HG02610 (cell line): Measurements from ENCODE around the gene MFNG.

ENCODE experiments used
- ATAC-seq: cut with Tn5 transposase; IDR thresholded peaks from one replicate; pipeline ENCODE4 v1.9.1; 2021; ENCODE audit warnings: mild to moderate bottlenecking, moderate library complexity; ENCODE audit not compliant: unreplicated experiment

The MFNG gene

DNA sequence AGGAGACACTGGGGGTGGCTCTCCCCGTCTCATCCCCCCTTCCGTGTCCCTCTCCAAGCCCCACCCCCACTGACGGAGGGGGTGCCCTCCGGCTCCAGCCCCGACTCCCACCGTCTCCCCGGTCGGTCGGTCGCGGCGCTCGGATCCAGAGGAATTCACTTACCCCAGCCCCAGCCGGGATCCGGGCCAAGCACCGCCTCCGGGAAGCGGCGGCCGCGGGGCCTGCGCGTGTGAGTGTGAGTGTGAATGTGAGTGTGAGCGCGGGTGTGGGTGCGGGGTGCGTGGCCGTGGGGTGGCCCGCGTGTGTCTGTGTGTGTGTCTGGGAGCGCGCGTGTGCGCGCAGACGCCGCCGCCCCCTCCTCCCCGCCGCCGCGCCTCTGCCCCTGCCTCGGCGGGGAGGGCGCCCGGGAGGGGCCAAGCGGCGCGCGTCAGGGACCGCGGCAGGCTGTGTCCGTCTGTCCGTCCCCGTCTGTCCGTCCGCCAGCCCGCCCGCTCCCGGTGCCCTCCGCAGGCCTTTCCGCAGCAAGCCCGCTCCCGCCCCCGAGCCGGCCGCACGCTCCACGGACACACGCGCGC, 59.0 kb downstream of the MFNG start, which contains the start of gene ELFN2:
Gene ELFN2 (minus strand): TSS at position 345 of the 576 bp plus-strand sequence. CDS start 51,945 bp downstream, outside the sequence.
- no peak for ATAC-seq

DNA sequence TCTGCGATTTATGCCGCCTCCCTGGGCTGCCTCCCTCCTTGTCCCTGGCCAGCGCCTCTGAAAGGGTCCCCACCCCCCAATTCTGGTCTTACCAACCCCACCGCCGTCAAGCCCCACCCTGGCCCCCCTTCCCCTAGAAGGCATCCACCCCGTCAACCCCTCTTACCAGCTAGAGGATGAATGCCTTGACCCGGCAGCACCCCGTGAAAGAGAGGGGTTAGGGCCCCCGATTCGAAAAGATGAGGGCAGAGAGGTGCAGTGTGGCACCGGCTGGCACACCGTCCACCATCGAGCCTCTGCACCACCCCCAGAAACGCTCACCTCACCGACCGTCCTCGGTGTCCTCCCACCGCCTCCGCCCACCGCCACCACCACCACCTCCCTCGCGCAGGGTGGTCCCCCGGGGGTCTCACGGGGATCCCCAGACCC, 59.5 kb downstream of the MFNG start:
- no peak for ATAC-seq

- no peak for ATAC-seq
Measured at GRCh38 chr22:37425800-37426705, 60.1 kb downstream of the MFNG start.

DNA sequence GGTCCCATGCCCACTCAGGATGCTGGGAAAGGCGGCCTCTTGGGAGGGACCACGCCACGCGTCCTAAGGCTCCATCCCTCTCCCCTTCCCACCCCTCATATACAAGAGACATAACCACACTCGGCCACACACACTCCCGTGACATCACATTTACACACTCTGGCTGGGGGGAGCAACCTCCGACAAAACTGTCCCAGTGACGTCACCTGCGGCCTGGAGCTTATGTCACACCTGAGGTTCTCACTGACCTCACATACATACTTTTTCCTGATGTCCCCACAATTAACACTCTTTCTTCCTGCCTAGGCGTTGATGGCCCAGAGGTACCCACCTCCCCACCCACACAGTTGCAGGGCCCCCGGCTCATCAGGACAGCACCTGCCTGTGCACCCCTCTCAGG, 60.8 kb downstream of the MFNG start:
- ATAC-seq: no peak

DNA sequence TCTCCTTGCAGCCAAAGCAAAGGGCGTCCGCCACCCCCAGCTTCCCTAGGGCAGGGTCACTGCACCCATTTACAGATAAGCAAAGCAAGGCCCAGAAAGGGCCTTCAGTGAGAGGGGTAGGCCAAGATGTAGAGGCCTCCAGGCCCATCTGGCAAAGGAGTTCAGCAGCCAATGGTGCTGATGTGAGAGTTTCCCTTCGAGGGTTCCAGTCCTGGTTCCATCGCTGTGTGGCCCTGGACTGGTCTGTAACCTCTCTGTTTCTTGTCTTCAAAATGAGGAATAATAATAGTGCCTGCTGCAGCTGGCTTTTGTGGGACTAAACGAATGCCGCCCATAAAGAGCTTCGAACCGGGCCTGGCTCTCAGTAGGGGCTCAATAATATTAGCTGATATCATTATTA, 62.9 kb downstream of the MFNG start:
- no peak for ATAC-seq

DNA sequence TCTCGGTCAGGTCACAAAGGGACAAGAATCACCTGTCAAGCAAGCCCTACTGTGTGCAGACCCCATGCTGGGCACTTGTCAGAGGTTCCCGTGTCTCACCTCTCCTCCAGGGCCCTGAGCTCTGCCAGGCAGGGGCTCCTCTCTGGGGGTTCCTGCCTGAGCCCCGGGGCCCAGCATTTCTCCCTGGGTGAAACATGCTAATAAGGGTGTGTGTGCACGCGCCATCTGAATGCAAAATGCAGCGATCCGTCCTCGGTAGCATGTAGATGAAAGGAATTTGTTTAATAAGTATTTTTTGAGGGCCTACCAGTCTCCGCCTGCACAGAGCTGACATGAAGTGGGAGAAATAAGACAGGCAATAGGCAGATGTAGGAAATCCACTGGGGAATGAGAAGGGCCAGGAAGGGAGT, 64.7 kb downstream of the MFNG start:
- no peak for ATAC-seq

- no peak for ATAC-seq
Measured at GRCh38 chr22:37420686-37421467, 65.3 kb downstream of the MFNG start.

GRCh38 chr22:37419969-37420685, 66.1 kb downstream of the MFNG start:
- ATAC-seq: no peak

DNA sequence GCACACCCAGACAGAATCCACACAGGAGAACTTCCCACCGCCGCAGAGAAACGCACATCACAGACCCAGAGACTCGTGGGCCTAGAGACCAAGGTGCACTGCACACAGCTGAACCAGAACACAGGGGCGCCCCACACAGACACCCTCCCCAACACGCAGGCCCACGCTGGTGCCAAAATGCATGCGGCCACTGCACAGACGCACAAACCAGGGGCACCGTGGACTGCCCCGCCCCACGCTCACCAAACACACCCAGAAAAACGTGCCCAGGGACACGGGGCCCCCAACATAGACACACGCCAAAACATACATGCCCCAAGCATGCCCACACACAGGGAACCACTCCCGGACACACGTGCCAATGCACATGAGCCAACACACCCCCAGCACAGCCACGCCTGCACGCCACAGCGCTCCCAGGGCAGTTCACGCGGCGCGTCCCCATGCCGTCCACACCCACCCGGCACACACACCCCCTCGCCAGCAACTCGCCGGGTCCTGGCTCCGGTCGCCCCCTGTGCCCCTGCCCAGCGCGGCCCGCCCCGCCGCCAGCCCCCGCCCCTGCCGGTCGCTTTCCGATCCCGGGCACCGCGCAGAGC, 66.7 kb downstream of the MFNG start:
- no peak for ATAC-seq
